GDM1 (cell line): ENCODE data around the gene SNED1.
"Not testable (repeated sequence)": the region's sequence is repeated elsewhere in the genome, so short reads cannot be mapped to it uniquely, and the experiment has no call there.

Experiments
- DNase-seq: peaks from one replicate; lab custom pipeline; 2025; lab: John Stamatoyannopoulos, UW

Gene SNED1

GRCh38 chr2:240972636-240973521 is 25.5 kb upstream of the SNED1 start:
- no peak for DNase-seq

- DNase-seq: no peak
Measured at GRCh38 chr2:240974771-240975572, 23.4 kb upstream of the SNED1 start.

GRCh38 chr2:240975903-240976302 is 22.5 kb upstream of the SNED1 start:
- DNase-seq: not testable (repeated sequence)

GRCh38 chr2:240981280-240981679 is 17.1 kb upstream of the SNED1 start:
- DNase-seq: no peak

- DNase-seq: no peak
Measured at GRCh38 chr2:240981871-240982800, 16.3 kb upstream of the SNED1 start.

- DNase-seq: no peak
Measured at GRCh38 chr2:240982821-240983281, 15.6 kb upstream of the SNED1 start.

- no peak for DNase-seq
Measured at GRCh38 chr2:240983361-240983995, 14.9 kb upstream of the SNED1 start.

- no peak for DNase-seq
Measured at GRCh38 chr2:240983996-240984498, 14.4 kb upstream of the SNED1 start.

- DNase-seq: no peak
Measured at GRCh38 chr2:240985881-240986786, 12.3 kb upstream of the SNED1 start.

- no peak for DNase-seq
Measured at GRCh38 chr2:240986787-240987411, 11.5 kb upstream of the SNED1 start.

- no peak for DNase-seq
Measured at GRCh38 chr2:240987588-240987987, 10.8 kb upstream of the SNED1 start.

GRCh38 chr2:240988146-240988545 is 10.3 kb upstream of the SNED1 start:
- DNase-seq: no peak

- no peak for DNase-seq
Measured at GRCh38 chr2:240988571-240989271, 9.7 kb upstream of the SNED1 start.

- DNase-seq: no peak
Measured at GRCh38 chr2:240989451-240990265, 8.8 kb upstream of the SNED1 start.

- no peak for DNase-seq
Measured at GRCh38 chr2:240990266-240990529, 8.2 kb upstream of the SNED1 start.

- no peak for DNase-seq
Measured at GRCh38 chr2:240990726-240991377, 7.6 kb upstream of the SNED1 start.

GRCh38 chr2:240991378-240992263 is 6.8 kb upstream of the SNED1 start:
- DNase-seq: no peak
